A549 (cell line): ENCODE results near the gene ZBTB25. TPM values are rescaled to one million over a fixed set of nuclear protein-coding genes. Genes with fewer than 3 reads are reported as not detected.

Experiments used
- ATAC-seq, 2 experiments: fragments of 200-7000 bp in 1 of 2; fragments of >200 bp in 1 of 2; cut with Nextera tagmentation in 1 of 2; cut with Tn5 transposase in 1 of 2; 3 replicates each; pipeline versions ENCODE4 v1.8.0 to v1.9.1; 2018 to 2020; ENCODE audit warnings: mild to moderate bottlenecking in 1 of 2, moderate library complexity in 1 of 2
- CTCF ChIA-PET: fragments of 300-600 bp; sonication (Branson Sonifier 250); formaldehyde crosslinking; extraction: SDS; loops from one replicate; lab custom pipeline; 2021; ENCODE audit warnings: antibody characterized with exemption, inconsistent platforms; lab: Yijun Ruan, JAX
- POLR2A ChIA-PET: fragments of 350-600 bp; formaldehyde crosslinking; extraction: SDS; loops from one replicate; lab custom pipeline; 2021; ENCODE audit warnings: antibody characterized with exemption, inconsistent platforms; lab: Yijun Ruan, JAX
- DNase-seq, 2 experiments: peaks; one replicate each; pipeline versions ENCODE4 v3.0.0 to v3.0.0-alpha.2; 2011 to 2016; ENCODE audit warnings: low read depth in 1 of 2, low spot score in 1 of 2
- FAIRE-seq: peaks from 2 replicates; lab custom pipeline; 2011; peaks lifted over from hg19 to GRCh38; lab: Jason Lieb, UNC
- H3K27ac ChIP-seq, 2 experiments: fragments of >200 bp; sonication (Bioruptor Twin); formaldehyde crosslinking; 3 replicates each; pipeline ENCODE4 v1.5.1; 2016 to 2017
- H3K4me1 ChIP-seq: fragments of >200 bp; sonication (Bioruptor Twin); formaldehyde crosslinking; 3 replicates; pipeline ENCODE4 v1.6.1; 2016
- H3K4me2 ChIP-seq: fragments of >200 bp; sonication (Bioruptor Twin); formaldehyde crosslinking; 3 replicates; pipeline ENCODE4 v1.6.1; 2016
- H3K4me3 ChIP-seq: fragments of >200 bp; sonication (Bioruptor Twin); formaldehyde crosslinking; 3 replicates; pipeline ENCODE4 v1.5.1; 2016
- H3K9me3 ChIP-seq: fragments of >200 bp; sonication (Bioruptor Twin); formaldehyde crosslinking; 3 replicates; pipeline ENCODE4 v1.6.1; 2016
- ATOH8 ChIP-seq: fragments of 250-450 bp; sonication (Bioruptor Pico); IDR thresholded peaks from 2 replicates; pipeline ENCODE4 v1.5.0; 2020; ENCODE audit warnings: low read depth, mild to moderate bottlenecking, moderate library complexity
- CBX2 ChIP-seq: fragments of 200-600 bp; sonication (generic); IDR thresholded peaks from 2 replicates; pipeline ENCODE4 v1.6.1; 2016; ENCODE audit warnings: low read depth, mild to moderate bottlenecking, borderline replicate concordance
- CBX8 ChIP-seq: fragments of 200-600 bp; sonication (generic); IDR thresholded peaks from 2 replicates; pipeline ENCODE4 v1.6.1; 2016
- CEBPB ChIP-seq, 2 experiments: fragments of >200 bp in 1 of 2; sonication (Bioruptor Twin) in 1 of 2; formaldehyde crosslinking in 1 of 2; IDR thresholded peaks; 2 replicates each; pipeline ENCODE4 v1.6.1; 2012 to 2016
- CTCF ChIP-seq: fragments of >200 bp; sonication (Bioruptor Twin); formaldehyde crosslinking; IDR thresholded peaks from 3 replicates; pipeline ENCODE4 v1.5.1; 2016
- EP300 ChIP-seq, 2 experiments: fragments of >200 bp; sonication (Bioruptor Twin); formaldehyde crosslinking; IDR thresholded peaks; 2 replicates in 1 of 2; 3 replicates in 1 of 2; pipeline ENCODE4 v1.6.1; 2016 to 2017
- ESRRA ChIP-seq: fragments of 150-350 bp; IDR thresholded peaks from 2 replicates; pipeline ENCODE4 v1.6.1; 2014; ENCODE audit warnings: mild to moderate bottlenecking, low read length, borderline replicate concordance
- KDM1A ChIP-seq: fragments of 200-600 bp; sonication (generic); IDR thresholded peaks from 2 replicates; pipeline ENCODE4 v1.6.1; 2016; ENCODE audit warnings: low read depth, mild to moderate bottlenecking
- MAFK ChIP-seq: fragments of 450-650 bp; IDR thresholded peaks from 2 replicates; pipeline ENCODE4 v1.6.1; 2014; ENCODE audit not compliant: partially characterized antibody
- MAX ChIP-seq: IDR thresholded peaks from 2 replicates; pipeline ENCODE4 v1.6.1; 2012
- MYC ChIP-seq: IDR thresholded peaks from 2 replicates; pipeline ENCODE4 v1.6.1; 2012; ENCODE audit warnings: mild to moderate bottlenecking, inconsistent platforms, low read length, improper control_type of control experiment, borderline replicate concordance
- NFE2L2 ChIP-seq: fragments of 150-350 bp; conservative IDR thresholded peaks from 2 replicates; pipeline ENCODE4 v1.6.1; 2014; ENCODE audit warnings: low read length
- PBX3 ChIP-seq: IDR thresholded peaks from 2 replicates; pipeline ENCODE4 v1.6.1; 2012
- RFX5 ChIP-seq: fragments of 450-650 bp; IDR thresholded peaks from 2 replicates; pipeline ENCODE4 v1.7.1; 2014; ENCODE audit warnings: antibody characterized with exemption, mild to moderate bottlenecking, moderate library complexity
- RNF2 ChIP-seq: fragments of 200-600 bp; sonication (generic); IDR thresholded peaks from 2 replicates; pipeline ENCODE4 v1.6.1; 2016; ENCODE audit warnings: low read depth, mild to moderate bottlenecking, antibody characterized with exemption, moderate library complexity, borderline replicate concordance
- SMC3 ChIP-seq: fragments of >200 bp; sonication (Bioruptor Twin); formaldehyde crosslinking; IDR thresholded peaks from 3 replicates; pipeline ENCODE4 v1.6.1; 2018; ENCODE audit warnings: inconsistent platforms
- SREBF2 ChIP-seq: fragments of 450-650 bp; IDR thresholded peaks from 2 replicates; pipeline ENCODE4 v1.6.1; 2014; ENCODE audit warnings: mild to moderate bottlenecking, moderate library complexity
- ZFP36 ChIP-seq: fragments of 450-650 bp; IDR thresholded peaks from 2 replicates; pipeline ENCODE4 v1.6.1; 2014; ENCODE audit warnings: borderline replicate concordance; ENCODE audit not compliant: partially characterized antibody
- WGBS: methylation state at CpG from one replicate; pipeline ENCODE4 v1.1.6; 2017; ENCODE audit errors: missing lambda C conversion rate; 5-methylcytosine and 5-hydroxymethylcytosine counted together
- polyA plus RNA-seq, 4 experiments: library from polyadenylated mRNA; depleted of rRNA in 3 of 4; stranded (reverse); fragments of >200 nt; fragmentation: RNase III in 1 of 4; extraction: RNeasy Plus Mini Kit Qiagen cat#74134 plus additional on column Dnase treatment in 1 of 4; gene quantifications; 2 replicates in 3 of 4; 3 replicates in 1 of 4; pipeline ENCODE4 v1.2.3, GENCODE V29; 2011 to 2017
- TF ChIP-seq, protein P1 (sequence below): fragments of 250-450 bp; sonication (Bioruptor Pico); IDR thresholded peaks from 2 replicates; pipeline ENCODE4 v1.5.0; 2021; ENCODE audit warnings: mild to moderate bottlenecking, moderate library complexity, borderline replicate concordance
- TF ChIP-seq, protein P2 (sequence below): fragments of 450-650 bp; IDR thresholded peaks from 2 replicates; pipeline ENCODE4 v1.6.1; 2014; ENCODE audit warnings: antibody characterized with exemption

Gene ZBTB25
- polyA plus RNA-seq, 2 of the 4 experiments (the other 2 are of a cell fraction), result 5.4 to 15.0 TPM

DNA sequence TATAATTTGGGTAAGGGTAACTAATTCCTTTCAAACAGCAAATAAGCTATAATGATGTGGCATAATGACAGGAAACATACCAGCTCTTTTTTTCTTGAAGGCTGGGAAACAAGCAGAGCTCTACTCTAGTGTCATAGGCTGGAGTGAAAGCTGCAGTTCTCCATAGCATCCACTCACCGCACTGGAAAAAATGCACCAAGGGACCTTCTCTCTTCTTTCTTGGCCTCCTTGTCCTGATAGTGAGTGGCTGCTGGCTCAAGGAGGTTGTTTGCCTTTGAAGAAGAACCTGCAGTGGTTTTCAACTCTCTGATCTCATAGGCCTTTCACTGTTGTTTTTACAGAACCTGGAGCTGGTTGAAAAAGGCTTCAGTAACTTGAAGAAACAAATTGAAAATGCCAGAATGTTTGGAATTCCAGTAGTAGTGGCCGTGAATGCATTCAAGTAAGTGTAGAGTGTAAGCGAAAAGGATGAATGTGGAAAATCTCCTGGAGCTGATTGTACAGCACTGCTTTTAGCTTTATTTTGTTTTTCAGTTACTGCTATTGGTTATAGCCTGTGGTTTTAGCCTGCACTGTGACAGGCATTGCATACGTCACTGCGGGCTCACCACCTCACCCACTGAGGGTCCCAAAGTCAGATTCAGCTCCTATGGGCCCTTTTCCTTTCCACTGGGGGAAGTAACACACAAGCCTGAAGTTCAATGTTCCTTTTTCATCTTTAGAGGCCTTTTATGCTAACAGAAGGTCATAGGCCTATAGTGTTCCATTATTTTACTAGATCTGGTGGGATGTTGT lies 55.6 kb downstream of the ZBTB25 start:
- ATAC-seq, result no peak
- TF ChIP-seq KDM1A, result no peak
- TF ChIP-seq, all 56 proteins: peak for 0
- no peak overlapping the region for H3K4me3 ChIP-seq
- ChIA-PET POLR2A (no interaction called here), CTCF (interaction anchor here (2.5 to 6.7 kb wide), 2 partner anchors 19 to 31 kb away, joined by 8 to 50 read pairs; no protein-coding TSS in a partner anchor)
- no peak overlapping the region for H3K4me2 ChIP-seq
- no peaks in the 10 kb centered on the region for H3K9me3 ChIP-seq
- no peak for DNase-seq
- H3K4me1 ChIP-seq, result peaks cover 15% of the 10 kb centered on the region
- FAIRE-seq, result no peak
- no peak overlapping the region for H3K27ac ChIP-seq
- WGBS, result 93% methylated on average over 5 of the region's 5 CpGs

DNA sequence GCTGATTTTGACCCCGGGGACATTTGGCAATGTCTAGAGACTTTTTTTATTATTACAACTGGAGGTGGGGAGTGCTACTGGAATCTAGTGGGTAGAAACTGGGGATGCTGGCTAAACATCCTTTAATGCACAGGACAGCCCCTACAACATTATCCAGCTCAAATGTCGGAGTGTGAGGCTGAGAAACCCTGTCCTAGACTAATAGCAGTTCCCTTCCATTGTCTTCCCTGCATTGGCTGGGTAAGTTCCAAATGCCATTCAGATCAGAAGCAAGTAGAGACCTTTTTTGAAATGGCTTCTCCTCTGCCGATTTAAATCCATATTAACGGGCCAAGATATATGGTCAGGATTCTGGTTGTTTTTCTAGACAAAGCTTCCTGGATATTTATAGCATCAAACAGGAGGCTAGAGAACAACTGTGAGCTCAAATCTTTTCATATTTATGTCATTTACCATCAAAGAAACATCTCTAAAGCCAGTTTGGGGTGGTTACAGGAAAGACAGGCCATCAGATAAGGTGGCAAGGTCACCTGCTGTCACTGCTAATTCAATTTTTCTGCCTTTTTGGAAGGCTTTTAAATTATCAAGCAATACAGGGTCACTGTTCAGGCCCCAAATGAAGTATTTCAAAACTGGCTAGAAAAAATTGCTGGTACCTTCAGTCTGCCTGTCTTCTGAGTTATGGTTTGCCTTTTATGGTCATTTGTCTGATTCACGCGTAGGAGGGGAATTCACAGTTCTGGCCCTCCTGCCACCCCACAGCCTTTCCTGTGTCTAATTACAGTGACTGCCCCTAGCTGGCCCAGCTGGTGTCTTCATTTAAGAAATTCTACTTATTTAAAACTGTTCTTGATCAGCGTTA lies 58.4 kb downstream of the ZBTB25 start:
- peak in 1 of 2 experiments; percentile 43; a peak in 2 of 6 replicates for ATAC-seq
- TF ChIP-seq MYC, result no peak
- TF ChIP-seq EP300 (IDR thresholded peaks at IDR 0.05), result no peak
- no peak for TF ChIP-seq CTCF
- no peak for TF ChIP-seq MAFK
- TF ChIP-seq ATOH8 (CRISPR knock-in tag), result no peak
- no peak for TF ChIP-seq RFX5
- TF ChIP-seq ESRRA, result no peak
- no peak for TF ChIP-seq SMC3
- no peak for TF ChIP-seq RNF2
- TF ChIP-seq ZFP36, result no peak
- POLR2A ChIA-PET, result interaction anchor here (0.6 kb wide), 1 partner anchor 18 kb away, joined by 3 read pairs; no protein-coding TSS in a partner anchor
- peak in 1 of 2 experiments; percentile 41 for DNase-seq
- H3K4me2 ChIP-seq, result no peak overlapping the region
- H3K27ac ChIP-seq, result peak overlapping the region; percentile 6 to 59; a peak in 4 of 6 replicates
- CTCF ChIA-PET, result interaction anchor here (0.6 to 2.2 kb wide), 9 partner anchors 9 to 192 kb away, joined by 3 to 5 read pairs (median 4); no protein-coding TSS in a partner anchor
- H3K4me1 ChIP-seq, result peaks cover 18% of the 10 kb centered on the region
- no peak for FAIRE-seq
- no peaks in the 10 kb centered on the region for H3K9me3 ChIP-seq
- WGBS, result 89% methylated on average over 7 of the region's 7 CpGs
- H3K4me3 ChIP-seq, result no peak overlapping the region

GRCh38 chr14:64444140-64444539 lies 59.5 kb downstream of the ZBTB25 start:
- Histone ChIP-seq H3K4me3 (no peak overlapping the region), H3K4me2 (no peak overlapping the region), H3K27ac (no peak overlapping the region), H3K9me3 (no peaks in the 10 kb centered on the region), H3K4me1 (peaks cover 23% of the 10 kb centered on the region)
- no peak for FAIRE-seq
- DNase-seq, result no peak
- CTCF ChIA-PET, result interaction anchor here (0.9 to 2.2 kb wide), 5 partner anchors 8 to 193 kb away, joined by 3 to 5 read pairs (median 3); no protein-coding TSS in a partner anchor
- POLR2A ChIA-PET, result no interaction called here
- WGBS, result 91% methylated on average over 11 of the region's 11 CpGs
- peak in 1 of 2 experiments; percentile 15; a peak in 2 of 6 replicates for ATAC-seq
- TF ChIP-seq MAX, result no peak
- TF ChIP-seq SREBF2, result no peak
- TF ChIP-seq, protein P1, sequence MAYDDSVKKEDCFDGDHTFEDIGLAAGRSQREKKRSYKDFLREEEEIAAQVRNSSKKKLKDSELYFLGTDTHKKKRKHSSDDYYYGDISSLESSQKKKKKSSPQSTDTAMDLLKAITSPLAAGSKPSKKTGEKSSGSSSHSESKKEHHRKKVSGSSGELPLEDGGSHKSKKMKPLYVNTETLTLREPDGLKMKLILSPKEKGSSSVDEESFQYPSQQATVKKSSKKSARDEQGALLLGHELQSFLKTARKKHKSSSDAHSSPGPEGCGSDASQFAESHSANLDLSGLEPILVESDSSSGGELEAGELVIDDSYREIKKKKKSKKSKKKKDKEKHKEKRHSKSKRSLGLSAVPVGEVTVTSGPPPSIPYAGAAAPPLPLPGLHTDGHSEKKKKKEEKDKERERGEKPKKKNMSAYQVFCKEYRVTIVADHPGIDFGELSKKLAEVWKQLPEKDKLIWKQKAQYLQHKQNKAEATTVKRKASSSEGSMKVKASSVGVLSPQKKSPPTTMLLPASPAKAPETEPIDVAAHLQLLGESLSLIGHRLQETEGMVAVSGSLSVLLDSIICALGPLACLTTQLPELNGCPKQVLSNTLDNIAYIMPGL, result no peak
- no peak for TF ChIP-seq PBX3
- no peak for TF ChIP-seq ZFP36
- TF ChIP-seq, protein P2, sequence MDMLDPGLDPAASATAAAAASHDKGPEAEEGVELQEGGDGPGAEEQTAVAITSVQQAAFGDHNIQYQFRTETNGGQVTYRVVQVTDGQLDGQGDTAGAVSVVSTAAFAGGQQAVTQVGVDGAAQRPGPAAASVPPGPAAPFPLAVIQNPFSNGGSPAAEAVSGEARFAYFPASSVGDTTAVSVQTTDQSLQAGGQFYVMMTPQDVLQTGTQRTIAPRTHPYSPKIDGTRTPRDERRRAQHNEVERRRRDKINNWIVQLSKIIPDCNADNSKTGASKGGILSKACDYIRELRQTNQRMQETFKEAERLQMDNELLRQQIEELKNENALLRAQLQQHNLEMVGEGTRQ, result no peak
- TF ChIP-seq CBX2, result no peak
- TF ChIP-seq CEBPB (IDR thresholded peaks at IDR 0.05), result no peak
- TF ChIP-seq CTCF, result no peak
- no peak for TF ChIP-seq ESRRA
- TF ChIP-seq CBX8, result no peak
- TF ChIP-seq NFE2L2, result no peak
- TF ChIP-seq MYC, result no peak
